GM19438 (cell line): Measurements from ENCODE around the gene CDKN1A.
"Not testable (repeated sequence)": the region's sequence is repeated elsewhere in the genome, so short reads cannot be mapped to it uniquely, and the experiment has no call there.

Experiments
- ATAC-seq: cut with Tn5 transposase; IDR thresholded peaks from one replicate; pipeline ENCODE4 v1.9.1; 2021; ENCODE audit warnings: low read depth; ENCODE audit not compliant: unreplicated experiment

The CDKN1A gene

DNA sequence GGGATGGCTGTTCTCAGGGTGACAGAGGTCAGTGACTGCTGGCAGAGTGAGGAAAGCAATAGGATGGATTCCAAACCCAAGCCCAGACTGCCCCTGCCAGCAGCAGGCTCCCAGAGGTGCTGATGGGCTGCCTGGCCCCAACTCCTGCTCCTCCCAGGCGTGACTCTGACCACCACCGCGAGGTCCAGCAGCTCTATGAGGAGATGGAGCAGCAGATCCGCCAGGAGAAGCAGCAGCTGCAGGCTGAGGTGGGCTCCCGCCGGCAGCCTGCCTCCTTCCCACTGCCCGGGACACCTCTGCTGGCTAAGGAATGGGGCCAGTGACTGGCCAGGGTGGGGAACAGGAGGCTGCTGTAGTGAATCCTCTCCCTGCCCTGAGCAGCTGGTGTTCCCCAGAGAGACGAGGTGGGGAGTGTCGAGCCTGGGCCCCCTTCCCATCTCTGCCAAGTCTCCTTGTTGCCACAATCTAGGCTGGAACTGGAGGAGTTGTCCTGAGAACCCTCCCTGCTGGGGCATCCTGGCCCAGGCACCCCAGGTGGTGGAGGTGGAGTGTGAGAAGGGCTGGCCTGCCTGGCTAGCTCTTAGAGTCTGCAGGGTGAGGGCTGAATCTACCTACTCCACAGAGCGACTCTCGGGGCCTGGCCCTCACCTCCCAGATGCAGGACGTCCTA is 39.5 kb downstream of the CDKN1A start:
- ATAC-seq = no peak

DNA sequence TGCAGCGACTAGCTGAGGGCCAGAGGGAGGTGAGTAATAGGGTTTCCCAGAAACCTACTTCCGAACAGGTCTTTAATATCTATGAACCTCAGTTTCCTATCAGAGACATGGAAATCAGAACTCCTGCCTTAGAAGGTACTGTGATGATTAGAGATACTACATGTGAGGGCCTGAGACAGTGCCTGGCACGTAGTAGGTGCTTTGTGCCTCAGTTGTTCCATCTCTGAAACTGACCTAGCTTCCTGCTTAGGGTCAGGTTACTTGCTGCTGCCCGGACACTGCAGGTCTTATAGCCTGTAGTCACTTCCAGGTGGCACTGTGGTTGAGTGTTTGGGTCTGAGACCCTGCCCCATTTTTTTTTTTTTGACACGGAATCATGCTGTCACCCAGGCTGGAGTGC is 40.0 kb downstream of the CDKN1A start:
- ATAC-seq = no peak

DNA sequence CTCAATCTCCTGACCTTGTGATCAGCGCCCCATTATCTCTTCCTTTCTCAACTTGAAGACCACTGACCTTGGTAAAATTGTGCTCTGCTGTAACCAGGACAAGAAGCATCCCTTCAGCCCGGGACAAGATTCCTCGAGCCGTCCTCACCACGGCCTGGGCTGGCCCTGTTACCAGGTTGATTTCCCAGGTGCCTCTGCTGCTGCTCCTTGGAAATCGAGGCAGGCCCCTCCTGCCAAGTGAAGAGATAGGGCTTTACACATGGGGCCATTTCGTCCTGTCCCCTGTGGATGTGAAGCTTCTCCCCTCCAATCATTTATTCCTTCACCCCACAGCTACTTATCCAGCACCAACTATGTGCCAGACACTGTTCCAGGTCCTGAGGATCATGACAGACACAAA is 40.6 kb downstream of the CDKN1A start:
- ATAC-seq = no peak

DNA sequence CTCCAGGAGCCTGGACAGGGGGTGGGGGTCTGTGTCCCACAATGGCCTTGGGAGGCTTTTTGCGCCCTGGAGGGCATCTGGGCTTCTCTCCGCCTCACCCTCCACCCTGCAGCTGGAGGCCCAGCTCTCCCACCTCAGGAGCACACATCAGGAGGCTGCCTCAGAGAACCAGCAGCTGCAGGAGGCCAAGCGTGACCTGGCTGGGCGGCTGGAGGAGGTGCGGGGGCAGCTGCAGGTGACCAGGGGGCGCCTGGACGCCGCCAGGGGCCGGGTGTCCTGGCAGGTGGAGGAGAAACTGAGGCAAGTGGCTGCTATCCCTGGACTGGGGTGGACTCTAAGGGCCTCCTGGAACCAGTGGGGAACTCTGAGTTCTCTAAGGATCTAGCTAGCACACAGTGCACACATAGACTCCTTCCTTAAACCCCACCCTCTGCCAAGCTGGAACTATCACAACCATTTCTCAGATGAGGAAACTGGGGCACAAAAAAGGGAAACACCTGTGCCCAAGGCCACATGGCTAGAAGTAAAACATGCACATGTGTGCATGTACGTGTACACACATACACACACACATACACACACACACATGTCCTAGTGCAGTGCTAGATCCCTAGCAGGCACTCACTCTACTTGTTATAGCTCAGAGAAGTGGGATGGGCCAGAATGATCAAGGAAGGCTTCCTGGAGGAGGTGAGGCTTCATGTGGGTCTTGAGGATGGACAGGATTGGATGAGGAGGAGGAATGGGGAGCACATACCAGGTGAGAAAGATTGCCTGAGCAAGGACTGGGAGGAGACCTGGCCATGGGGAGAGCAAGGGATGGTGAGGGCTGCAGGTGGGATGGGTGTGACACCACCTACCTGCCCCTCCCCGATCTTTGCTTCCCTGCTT is 42.0 kb downstream of the CDKN1A start:
- ATAC-seq = no peak

DNA sequence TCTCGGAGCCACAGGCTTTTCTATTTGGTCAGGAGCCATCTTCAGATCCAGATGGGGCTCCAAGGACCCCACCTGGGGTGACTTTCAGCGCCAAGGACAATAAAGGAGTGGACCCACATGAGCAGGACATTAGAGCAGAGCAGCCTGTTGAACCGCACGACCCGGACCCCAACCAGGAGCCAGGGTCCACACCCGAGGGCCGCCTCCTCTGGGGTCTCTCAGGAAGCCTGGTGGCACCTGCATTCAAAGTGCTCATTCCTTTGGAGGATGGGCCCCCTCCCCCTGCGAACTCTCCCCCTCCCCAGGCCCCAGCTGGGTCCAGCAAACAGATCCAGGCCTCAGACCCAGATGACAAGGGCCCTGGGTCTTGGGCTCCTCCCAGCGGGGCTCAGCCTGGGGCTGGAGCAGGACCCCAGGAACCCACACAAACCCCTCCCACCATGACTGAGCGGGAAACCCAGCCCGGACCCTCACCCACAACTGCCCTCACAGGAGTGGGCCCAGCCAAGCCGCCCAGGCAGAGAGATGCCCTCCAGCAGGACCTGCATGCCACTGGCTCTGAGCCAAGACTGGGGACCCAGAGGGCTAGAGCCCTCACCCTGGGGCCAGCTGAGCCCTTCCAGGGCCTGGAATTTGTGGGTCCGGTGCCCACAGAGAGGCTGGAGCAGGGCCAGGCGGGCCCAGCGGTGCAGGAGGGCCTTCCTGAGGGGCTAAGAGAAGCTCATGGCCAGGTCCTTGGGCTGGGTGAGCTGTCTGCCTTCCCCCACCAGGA is 43.0 kb downstream of the CDKN1A start:
- no peak for ATAC-seq

DNA sequence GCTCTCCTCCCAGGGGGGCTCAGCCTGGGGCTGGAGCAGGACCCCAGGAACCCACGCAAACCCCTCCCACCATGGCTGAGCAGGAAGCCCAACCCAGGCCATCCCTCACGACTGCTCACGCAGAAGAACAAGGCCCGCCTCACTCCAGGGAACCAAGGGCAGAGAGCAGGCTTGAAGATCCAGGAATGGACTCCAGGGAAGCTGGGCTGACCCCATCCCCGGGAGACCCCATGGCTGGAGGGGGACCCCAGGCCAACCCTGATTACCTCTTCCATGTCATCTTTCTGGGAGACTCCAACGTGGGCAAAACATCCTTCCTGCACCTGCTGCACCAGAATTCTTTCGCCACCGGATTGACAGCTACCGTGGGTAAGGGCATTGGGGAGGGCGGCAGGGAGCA is 43.9 kb downstream of the CDKN1A start:
- ATAC-seq = no peak

- no peak for ATAC-seq
These were observed 44.4 kb downstream of the CDKN1A start for GRCh38 chr6:36722879-36723278.

DNA sequence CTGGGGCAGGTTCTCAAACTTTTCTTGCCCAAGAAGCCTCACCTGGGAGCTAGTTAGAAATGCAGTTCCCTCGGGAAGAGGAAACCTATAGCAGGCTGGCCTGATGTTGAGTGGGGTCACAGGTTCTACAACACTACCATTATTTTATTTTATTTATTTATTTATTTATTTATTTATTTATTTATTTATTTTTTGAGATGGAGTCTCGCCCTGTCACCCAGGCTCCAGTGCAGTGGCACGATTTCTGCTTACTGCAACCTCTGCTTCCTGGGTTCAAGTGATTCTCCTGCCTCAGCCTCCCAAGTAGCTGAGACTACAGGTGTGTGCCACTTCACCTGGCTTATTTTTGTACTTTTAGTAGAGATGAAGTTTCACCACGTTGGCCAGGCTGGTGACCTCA is 45.5 kb downstream of the CDKN1A start:
- not testable (repeated sequence) for ATAC-seq

- no peak for ATAC-seq
These were observed 46.2 kb downstream of the CDKN1A start for GRCh38 chr6:36724514-36725390.

- ATAC-seq = no peak
These were observed 47.1 kb downstream of the CDKN1A start for GRCh38 chr6:36725581-36725980.

GRCh38 chr6:36727505-36728021 is 49.0 kb downstream of the CDKN1A start:
- no peak for ATAC-seq

DNA sequence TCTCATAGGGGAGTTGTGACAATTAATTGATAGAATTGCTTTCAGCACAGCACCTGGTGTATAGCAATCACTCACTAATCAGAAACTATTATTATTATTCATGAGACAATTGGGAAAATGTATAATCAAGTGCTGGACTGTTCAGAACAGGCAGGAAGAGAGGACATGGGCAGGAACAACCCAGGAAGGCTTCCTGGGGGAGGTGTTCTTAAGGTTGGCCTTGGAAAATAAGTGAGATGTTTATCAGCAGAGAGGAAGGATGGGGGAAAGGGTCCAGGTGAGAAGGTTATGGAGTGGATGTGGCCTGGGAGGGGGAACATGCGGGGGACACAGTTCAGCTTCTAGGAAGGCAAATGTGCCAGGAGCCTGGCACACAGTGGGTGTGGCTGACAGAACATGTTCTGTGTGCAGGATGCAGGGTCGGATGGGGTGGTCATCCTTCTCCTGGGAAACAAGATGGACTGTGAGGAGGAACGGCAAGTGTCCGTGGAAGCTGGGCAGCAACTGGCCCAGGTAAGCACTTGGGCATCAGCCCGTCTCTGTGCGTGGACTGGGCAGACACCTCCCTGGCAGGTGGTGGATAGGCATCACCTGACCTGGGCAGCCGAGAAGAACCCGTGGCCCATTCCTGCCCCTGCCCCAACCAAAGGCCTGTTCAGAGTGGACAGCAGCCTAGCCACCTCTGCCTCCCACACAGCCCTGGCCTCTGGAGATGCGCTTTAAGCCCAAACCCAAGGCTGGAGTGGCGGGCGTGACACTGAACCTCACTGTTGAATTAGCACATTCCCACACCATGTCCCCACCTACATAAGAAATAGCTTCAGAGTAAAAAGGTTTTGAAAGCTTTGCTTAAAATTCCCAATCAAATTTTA is 50.0 kb downstream of the CDKN1A start:
- ATAC-seq = no peak

DNA sequence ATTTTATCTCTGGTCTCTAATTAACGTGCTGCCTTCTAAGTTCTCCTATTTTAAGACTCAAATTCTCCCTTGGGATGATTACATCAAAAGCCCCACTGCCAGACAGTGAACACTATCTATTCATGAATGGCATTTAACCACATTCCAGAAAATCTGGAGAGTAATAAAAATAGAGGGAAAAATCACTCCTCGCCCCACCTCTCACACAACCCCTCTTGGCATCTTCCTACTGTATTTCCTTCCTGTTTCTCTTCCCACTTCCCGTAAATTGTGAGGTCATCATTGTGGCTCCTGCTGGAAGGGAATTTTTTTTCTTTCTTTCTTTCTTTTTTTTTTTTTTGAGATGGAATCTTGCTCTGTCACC is 50.6 kb downstream of the CDKN1A start:
- no peak for ATAC-seq

DNA sequence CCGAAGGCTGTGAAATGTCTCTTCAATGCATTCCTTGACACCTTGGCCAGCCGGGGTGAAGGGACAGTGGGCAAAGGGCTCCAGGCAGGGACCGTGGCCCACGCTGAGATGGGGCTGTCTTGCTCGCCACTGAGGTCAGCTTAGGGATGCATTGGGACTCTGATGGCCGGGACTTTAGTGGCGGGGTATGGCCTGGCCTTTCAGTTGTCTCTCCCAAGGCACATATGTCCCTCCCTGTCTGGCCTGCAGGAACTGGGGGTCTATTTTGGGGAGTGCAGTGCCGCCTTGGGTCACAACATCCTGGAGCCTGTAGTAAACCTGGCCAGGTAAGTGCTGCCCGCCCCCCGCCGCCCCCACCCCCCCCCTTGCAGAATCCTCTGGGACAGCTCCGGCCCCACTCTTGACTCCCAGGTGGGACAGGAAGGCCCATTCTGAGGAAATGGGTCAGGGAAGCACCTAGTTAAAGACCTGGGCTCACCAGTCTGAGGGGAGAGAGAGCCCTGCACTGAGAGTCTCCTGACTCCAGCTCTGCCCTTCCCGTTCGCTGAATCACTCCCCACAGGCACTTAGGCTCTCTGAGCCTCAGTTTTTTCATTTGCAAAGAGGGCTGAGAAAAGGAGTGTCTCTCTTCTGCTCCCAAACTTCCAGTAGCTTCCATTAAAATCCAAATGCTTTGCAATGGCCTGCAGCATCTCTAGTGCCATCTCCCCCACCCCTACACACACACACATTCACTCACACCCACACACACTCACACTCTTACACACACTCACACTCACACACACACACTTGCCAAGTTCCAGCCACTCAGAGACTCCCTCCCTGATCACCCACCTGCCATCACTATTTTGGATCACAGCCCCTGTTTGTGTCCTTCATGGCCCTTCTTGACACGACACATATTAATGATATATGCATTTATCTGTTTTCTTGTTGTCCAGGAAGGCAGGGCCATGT is 52.2 kb downstream of the CDKN1A start:
- no peak for ATAC-seq

GRCh38 chr6:36731622-36732310 is 53.3 kb downstream of the CDKN1A start:
- no peak for ATAC-seq

- ATAC-seq = no peak
These were observed 54.8 kb downstream of the CDKN1A start for GRCh38 chr6:36733300-36733699.

DNA sequence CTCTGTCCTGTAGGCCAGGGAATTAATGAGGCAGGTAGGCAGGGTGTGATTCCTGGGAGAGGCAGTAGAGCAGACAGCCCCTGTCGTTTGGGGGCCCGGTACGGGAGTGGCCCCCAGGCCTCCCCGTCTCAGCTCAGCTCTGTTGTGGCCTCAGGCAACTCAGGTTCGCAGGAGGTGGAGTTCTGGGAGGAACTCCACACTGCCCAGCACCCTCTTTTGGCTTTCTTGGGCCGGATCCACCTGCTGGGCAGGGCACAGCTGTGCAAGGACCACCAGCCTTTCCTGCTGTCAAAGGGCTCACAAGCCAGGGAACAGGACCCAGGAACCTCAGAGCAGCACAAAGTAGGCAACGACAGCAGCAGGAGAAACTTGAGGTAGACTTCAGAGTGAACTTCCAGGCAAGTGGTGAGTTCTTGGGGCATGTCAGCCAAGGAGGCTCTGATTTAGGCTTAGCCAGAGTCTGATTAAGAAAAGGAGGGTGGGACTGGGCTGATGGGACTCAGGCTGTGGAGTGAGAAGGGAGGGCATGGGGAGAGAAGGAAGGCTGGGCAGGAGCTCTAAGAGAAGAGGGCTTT is 56.1 kb downstream of the CDKN1A start:
- no peak for ATAC-seq
